ENCODE data around the gene PMVK.

Gene PMVK

GRCh38 chr1:154877370-154877974 lies 59.0 kb downstream of the PMVK start:
- H3K4me3 ChIP-seq (ENCODE audit: low read depth, low read length): no peak overlapping the region
- H3K79me2 ChIP-seq (ENCODE audit: control insufficient read depth, insufficient read depth, low read length, unreplicated experiment): no peaks in the 10 kb centered on the region
- no peak overlapping the region for H3K27ac ChIP-seq (ENCODE audit: low read depth, low read length)
- no peaks in the 10 kb centered on the region; the same call in none of the 2 replicates for H3K27me3 ChIP-seq (ENCODE audit: insufficient read depth, low read length)
- H3K4me1 ChIP-seq (ENCODE audit: control insufficient read depth, insufficient read depth, low read length, unreplicated experiment): peaks cover 11% of the 10 kb centered on the region
- no peaks in the 10 kb centered on the region for H3K36me3 ChIP-seq (ENCODE audit: insufficient read depth, low read length)
- H2AFZ ChIP-seq (ENCODE audit: low read length, unreplicated experiment): no peak overlapping the region

DNA sequence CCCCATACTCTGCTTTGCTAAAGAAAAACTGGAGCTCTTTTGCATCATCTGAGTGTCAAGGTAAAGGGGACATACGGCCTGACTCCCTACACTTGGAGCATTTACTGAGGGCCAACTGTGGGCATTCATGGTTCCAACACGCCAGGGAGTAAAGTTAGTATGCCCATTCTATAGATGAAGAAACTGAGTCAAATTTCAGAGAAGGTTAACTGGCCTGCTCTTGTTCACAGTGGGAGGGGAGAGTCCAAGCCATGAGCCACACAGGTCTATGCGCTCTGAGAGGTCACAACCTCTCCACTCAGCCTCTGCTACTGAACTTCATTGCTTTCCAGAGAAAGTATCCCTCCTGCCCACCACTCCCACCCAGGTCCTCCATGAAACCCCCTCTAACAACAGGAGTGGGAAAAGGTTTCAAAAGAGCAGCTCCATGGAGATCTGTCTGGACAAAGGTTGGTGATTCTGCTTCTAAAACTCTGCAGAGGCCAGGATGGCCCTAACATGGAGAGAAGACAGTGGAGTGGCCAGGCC lies 59.6 kb downstream of the PMVK start:
- Histone ChIP-seq H3K36me3 (ENCODE audit: insufficient read depth, low read length) (no peaks in the 10 kb centered on the region), H2AFZ (ENCODE audit: low read length, unreplicated experiment) (no peak overlapping the region), H3K4me3 (ENCODE audit: low read depth, low read length) (no peak overlapping the region), H3K27ac (ENCODE audit: low read depth, low read length) (no peak overlapping the region), H3K79me2 (ENCODE audit: control insufficient read depth, insufficient read depth, low read length, unreplicated experiment) (no peaks in the 10 kb centered on the region), H3K27me3 (ENCODE audit: insufficient read depth, low read length) (no peaks in the 10 kb centered on the region; the same call in none of the 2 replicates), H3K4me1 (ENCODE audit: control insufficient read depth, insufficient read depth, low read length, unreplicated experiment) (peaks cover 11% of the 10 kb centered on the region)

Measured in ACC112 (cell line).